K562 (cell line): ENCODE results near the gene SMG6. TPM values are rescaled to one million over a fixed set of nuclear protein-coding genes. Genes with fewer than 3 reads are reported as not detected.
A peak's percentile ranks its signal among the peaks of the same experiment; 100 is the strongest.

ENCODE experiments used
- CREM ChIP-seq: IDR thresholded peaks from 2 replicates; pipeline ENCODE4 v1.6.1; 2014; ENCODE audit warnings: antibody characterized with exemption, low read depth
- CTCF ChIP-seq, 3 experiments: IDR thresholded peaks in 2 of 3; conservative IDR thresholded peaks in 1 of 3; 2 replicates each; pipeline ENCODE4 v1.5.1; 2011 to 2012; ENCODE audit warnings: low read length in 3 of 3, mild to moderate bottlenecking in 3 of 3, control low read depth in 2 of 3, improper control_type of control experiment in 1 of 3, inconsistent platforms in 1 of 3, low read depth in 1 of 3, mixed read lengths in 1 of 3, moderate library complexity in 1 of 3; ENCODE audit not compliant: insufficient read depth in 2 of 3
- MGA ChIP-seq: fragments of 450-650 bp; IDR thresholded peaks from 2 replicates; pipeline ENCODE4 v1.6.1; 2016; ENCODE audit warnings: mild to moderate bottlenecking, moderate library complexity
- MTA1 ChIP-seq: fragments of 450-650 bp; IDR thresholded peaks from 2 replicates; pipeline ENCODE4 v1.6.1; 2017; ENCODE audit warnings: borderline replicate concordance
- PCBP2 ChIP-seq: fragments of 200-400 bp; formaldehyde crosslinking; IDR thresholded peaks from 2 replicates; pipeline ENCODE4 v1.6.1; 2018; ENCODE audit warnings: low read length, low read depth, mild to moderate bottlenecking, moderate library complexity; ENCODE audit not compliant: poor library complexity, severe bottlenecking
- PML ChIP-seq: IDR thresholded peaks from 2 replicates; pipeline ENCODE4 v1.6.1; 2012; ENCODE audit warnings: low read length, inconsistent platforms
- PRDM10 ChIP-seq: fragments of 450-650 bp; IDR thresholded peaks from 2 replicates; pipeline ENCODE4 v1.6.1; 2018; ENCODE audit not compliant: partially characterized antibody
- SPI1 ChIP-seq: IDR thresholded peaks from 2 replicates; pipeline ENCODE4 v1.6.1; 2011; ENCODE audit warnings: low read depth, low read length, control low read depth, borderline replicate concordance
- polyA plus RNA-seq, 8 experiments: library from polyadenylated mRNA; depleted of rRNA in 4 of 8; stranded (reverse) in 5 of 8; unstranded in 3 of 8; fragments of >200 nt; fragmentation: Nextera tagmentation in 2 of 8; fragmentation: Illumina TruSeq in 1 of 8; extraction: Ambion mirVana in 2 of 8; extraction: Trizol in 1 of 8; gene quantifications; 2 replicates each; pipeline versions ENCODE4 v1.2.1 to v1.2.3, GENCODE V29; 2011 to 2014; ENCODE audit warnings: inconsistent platforms in 1 of 8, missing spikeins in 1 of 8
- total RNA-seq, 7 experiments: library from RNA; depleted of rRNA in 6 of 7; stranded (reverse); fragments of >200 nt in 6 of 7; fragmentation: Illumina TruSeq in 2 of 7; extraction: Trizol in 2 of 7; gene quantifications; 2 replicates each; pipeline versions ENCODE4 v1.2.1 to v1.2.3, GENCODE V29; 2011 to 2021; ENCODE audit warnings: low replicate concordance in 1 of 7
- TF ChIP-seq, protein P1 (sequence below): fragments of 450-650 bp; IDR thresholded peaks from 2 replicates; pipeline ENCODE4 v1.6.1; 2017; ENCODE audit warnings: mild to moderate bottlenecking, moderate library complexity

SMG6 gene
- total and polyA plus RNA-seq, 9 of the 15 experiments (the other 6 are each of a cell fraction or from before 2014, with no cell fraction given), result 0.44 to 13.9 (median 6.0) TPM

GRCh38 chr17:2030779-2031163 is 272.8 kb downstream of the SMG6 start (continued):
- peak; percentile 54 for TF ChIP-seq PRDM10
- TF ChIP-seq MGA, result no peak
- peak; percentile 30; the same call in 1 of the 2 replicates for TF ChIP-seq SPI1
- no peak for TF ChIP-seq PML
- TF ChIP-seq CREM, result 0 out of 2 replicates have a peak, but pooled peaks have one; percentile 29
- TF ChIP-seq MTA1, result no peak
- TF ChIP-seq PCBP2, result no peak
- TF ChIP-seq CTCF (IDR thresholded peaks at IDR 0.05 in 2 of 3, conservative IDR thresholded peaks at IDR 0.05 in 1 of 3; ENCODE audit: insufficient read depth in 2 of 3, low read depth in 1 of 3, low read length in 3 of 3), result peak; percentile 61 to 77 (median 66); a peak in 5 of 6 replicates
- TF ChIP-seq, protein P1, sequence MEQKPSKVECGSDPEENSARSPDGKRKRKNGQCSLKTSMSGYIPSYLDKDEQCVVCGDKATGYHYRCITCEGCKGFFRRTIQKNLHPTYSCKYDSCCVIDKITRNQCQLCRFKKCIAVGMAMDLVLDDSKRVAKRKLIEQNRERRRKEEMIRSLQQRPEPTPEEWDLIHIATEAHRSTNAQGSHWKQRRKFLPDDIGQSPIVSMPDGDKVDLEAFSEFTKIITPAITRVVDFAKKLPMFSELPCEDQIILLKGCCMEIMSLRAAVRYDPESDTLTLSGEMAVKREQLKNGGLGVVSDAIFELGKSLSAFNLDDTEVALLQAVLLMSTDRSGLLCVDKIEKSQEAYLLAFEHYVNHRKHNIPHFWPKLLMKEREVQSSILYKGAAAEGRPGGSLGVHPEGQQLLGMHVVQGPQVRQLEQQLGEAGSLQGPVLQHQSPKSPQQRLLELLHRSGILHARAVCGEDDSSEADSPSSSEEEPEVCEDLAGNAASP, result no peak
